GM19467 (cell line): ENCODE measurements around the gene ZNF254.
A peak's percentile ranks its signal among the peaks of the same experiment; 100 is the strongest.
"Not testable (repeated sequence)": the region's sequence is repeated elsewhere in the genome, so short reads cannot be mapped to it uniquely, and the experiment has no call there.

Experiments
- ATAC-seq: cut with Tn5 transposase; IDR thresholded peaks from one replicate; pipeline ENCODE4 v1.9.1; 2021; ENCODE audit warnings: mild to moderate bottlenecking, moderate library complexity; ENCODE audit not compliant: unreplicated experiment

Gene ZNF254

GRCh38 chr19:24086974-24087595 is at the start of gene ZNF254:
ZNF254 (plus strand) TSS chr19:24087187; CDS start chr19:24087308, 121 bp downstream.
- ATAC-seq = peak; percentile 99

- ATAC-seq = no peak
Measured at GRCh38 chr19:24040621-24041020, 46.4 kb upstream of the ZNF254 start.

- not testable (repeated sequence) for ATAC-seq
Measured at GRCh38 chr19:24041326-24041725, 45.7 kb upstream of the ZNF254 start.

DNA sequence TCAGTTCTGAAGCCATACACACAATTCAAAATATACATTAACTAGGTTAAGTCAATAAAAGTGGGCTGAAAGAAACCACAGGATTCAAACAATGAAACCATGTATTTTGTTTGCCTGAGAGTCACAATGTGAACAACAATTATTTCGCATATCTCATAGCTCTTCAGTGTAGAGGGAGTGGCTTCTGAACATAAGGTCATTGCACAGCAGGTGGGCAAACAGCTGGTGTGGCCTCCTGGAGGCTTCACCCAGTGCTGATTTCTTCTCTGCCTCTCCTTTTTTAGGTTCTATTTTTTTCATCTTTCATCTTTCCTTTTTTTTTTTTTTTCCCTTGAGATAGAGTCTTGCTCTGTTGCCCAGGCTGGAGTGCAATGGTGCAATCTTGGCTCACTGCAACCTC is 40.4 kb upstream of the ZNF254 start:
- ATAC-seq = no peak

GRCh38 chr19:24048261-24048660 is 38.7 kb upstream of the ZNF254 start:
- ATAC-seq = no peak

DNA sequence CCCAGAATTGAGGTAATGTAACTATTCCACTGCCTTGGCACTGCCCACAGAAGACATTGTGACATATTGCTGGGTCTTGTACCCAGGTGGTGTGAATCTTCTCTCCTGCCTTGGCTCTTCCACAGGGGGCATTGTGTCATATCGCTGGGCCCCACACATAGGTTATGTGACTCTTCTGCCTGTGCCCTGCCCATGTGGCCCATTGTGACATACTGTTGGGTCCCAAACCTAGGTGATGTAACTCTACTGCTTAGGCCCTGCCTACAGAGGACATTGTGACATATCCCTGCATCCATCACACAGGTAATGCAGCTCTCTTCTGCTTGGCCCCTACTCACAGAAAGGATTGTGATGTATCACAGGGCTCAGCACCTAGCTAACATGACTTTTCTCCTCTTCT is 37.5 kb upstream of the ZNF254 start:
- ATAC-seq = no peak

GRCh38 chr19:24051516-24051915 is 35.5 kb upstream of the ZNF254 start:
- ATAC-seq = no peak

DNA sequence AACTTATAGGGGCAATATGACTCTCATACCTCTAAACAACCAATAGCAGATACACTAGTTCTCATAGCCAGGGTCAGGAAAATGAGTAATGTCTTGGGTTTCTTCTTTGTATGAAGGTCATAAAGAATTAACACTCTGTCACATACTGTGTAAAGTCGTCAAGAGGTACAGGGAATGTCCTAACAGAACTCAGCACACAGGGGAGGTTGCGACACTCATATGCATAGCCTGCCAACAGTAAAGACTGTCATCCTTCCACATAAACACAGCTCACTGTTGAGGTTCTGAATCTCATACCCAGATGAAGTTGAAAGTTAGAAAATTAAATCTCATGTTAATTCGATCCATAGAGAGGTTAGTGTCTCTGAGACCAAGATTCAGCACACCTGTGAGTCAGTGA is 34.2 kb upstream of the ZNF254 start:
- no peak for ATAC-seq

GRCh38 chr19:24053601-24054000 is 33.4 kb upstream of the ZNF254 start:
- ATAC-seq = no peak

DNA sequence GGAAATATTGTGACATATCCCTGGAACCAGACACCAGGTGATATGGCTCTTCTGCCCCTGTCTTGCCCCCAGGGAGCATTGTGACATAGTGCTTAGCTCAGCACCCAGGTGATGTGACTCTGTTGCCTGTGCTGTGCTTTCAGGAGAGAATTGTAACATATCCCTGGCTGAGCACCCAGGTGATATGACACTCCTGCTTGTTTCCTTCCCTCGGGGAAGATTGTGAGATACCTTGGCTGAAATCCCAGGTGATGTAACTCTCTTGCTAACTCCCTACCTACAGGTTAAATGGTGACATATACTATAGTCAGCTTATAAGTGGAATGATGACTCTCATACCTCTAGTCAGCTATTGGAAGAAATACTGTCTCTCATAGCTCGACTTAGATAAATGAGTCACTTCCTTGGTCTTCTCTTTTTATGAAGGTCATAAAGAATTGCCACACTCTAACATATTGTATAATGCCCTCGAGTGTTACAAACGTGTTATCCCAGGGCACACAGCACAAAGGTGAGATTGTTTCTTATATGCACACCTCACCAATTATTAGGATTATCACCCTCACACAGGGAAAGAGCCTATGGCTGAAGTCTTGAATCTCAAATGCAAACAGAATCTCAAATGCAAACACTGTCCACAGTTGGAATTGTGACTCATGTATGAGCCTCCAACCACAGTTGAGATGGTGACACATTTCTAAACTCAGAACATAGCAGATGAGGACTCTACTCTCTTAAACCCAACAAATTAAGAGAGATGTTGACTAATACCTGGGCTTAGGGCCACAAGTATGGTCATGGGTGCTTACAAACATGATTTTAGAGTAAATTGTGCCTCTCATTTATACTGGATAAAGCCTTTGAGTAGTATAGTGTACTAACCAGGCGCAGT is 32.7 kb upstream of the ZNF254 start:
- ATAC-seq = no peak

GRCh38 chr19:24055548-24055947 is 31.4 kb upstream of the ZNF254 start:
- ATAC-seq = no peak

GRCh38 chr19:24057144-24057543 is 29.8 kb upstream of the ZNF254 start:
- no peak for ATAC-seq

GRCh38 chr19:24059563-24060295 is 27.3 kb upstream of the ZNF254 start:
- ATAC-seq = no peak

- no peak for ATAC-seq
Measured at GRCh38 chr19:24060687-24061356, 26.2 kb upstream of the ZNF254 start.

DNA sequence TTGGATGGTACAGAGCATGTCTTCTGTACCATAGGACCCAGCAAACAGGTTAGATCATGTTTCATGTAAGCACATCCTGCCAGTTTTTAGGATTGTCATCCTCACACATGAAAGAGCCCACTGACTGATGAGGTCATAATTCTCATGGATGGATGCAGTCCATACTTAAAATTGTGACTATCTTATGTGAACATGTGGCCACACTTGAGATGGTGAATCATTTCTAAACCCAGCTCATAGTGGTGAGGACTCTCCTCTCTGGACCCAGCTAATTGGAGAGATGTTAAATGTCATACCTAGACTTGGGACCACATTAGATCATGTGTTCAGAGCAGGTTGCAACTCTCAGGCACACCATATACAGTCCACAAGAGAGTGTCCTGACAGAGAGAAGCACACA is 24.8 kb upstream of the ZNF254 start:
- no peak for ATAC-seq

DNA sequence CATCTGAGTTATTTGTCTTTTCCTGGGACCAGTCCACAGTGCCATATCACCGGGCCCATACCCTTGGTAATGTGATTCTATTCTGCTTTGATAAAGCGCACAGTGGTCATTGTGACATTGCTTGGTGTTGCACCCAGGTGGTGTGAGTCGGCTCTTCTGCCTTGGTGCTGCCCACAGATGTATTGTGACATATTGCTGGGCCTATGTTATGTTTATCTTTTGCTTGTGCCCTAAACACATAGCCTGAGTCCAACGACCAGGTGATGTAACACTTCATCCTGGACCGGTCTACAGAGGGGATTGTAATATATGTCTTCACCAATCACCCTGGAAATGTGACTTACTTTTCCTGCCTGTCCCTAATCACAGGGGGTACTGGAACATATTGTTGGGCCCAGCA is 23.7 kb upstream of the ZNF254 start:
- ATAC-seq = no peak

DNA sequence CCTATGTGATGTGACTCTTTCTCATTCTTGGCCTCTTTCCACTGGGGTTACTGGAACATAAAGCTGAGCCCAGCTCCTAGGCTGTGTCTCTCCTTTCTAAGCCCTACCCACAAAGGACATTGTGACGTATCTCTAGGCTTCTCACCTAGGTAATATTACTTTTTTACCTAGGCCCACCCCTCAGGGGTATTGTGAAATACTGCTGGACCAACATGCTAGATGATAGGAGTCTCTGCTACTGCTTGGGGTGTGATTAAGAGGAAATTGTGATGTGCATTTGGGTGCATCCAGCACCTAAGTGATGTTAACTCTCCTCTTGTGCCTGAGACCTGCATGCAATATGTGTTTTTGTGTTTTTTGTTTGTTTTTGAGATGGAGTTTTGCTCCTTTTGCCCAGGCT is 22.8 kb upstream of the ZNF254 start:
- no peak for ATAC-seq

DNA sequence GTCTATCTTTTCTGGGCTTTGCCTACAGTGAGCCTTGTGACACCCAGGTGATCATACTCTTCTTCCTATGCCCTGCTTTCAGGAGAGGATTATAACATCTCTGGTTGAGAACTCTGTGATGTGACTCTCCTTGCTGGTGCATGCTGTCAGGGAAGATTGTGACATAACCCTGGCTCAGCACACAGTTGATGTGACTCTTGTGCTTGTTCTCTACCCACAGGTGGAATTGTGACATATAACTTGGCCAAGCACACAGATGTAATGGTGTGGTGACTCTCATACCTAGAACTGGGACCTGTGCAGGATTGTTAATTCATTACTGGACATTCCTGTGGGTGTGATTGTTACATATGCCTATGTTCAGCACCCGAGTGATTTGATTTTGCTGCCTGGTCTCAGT is 21.7 kb upstream of the ZNF254 start:
- ATAC-seq = no peak

DNA sequence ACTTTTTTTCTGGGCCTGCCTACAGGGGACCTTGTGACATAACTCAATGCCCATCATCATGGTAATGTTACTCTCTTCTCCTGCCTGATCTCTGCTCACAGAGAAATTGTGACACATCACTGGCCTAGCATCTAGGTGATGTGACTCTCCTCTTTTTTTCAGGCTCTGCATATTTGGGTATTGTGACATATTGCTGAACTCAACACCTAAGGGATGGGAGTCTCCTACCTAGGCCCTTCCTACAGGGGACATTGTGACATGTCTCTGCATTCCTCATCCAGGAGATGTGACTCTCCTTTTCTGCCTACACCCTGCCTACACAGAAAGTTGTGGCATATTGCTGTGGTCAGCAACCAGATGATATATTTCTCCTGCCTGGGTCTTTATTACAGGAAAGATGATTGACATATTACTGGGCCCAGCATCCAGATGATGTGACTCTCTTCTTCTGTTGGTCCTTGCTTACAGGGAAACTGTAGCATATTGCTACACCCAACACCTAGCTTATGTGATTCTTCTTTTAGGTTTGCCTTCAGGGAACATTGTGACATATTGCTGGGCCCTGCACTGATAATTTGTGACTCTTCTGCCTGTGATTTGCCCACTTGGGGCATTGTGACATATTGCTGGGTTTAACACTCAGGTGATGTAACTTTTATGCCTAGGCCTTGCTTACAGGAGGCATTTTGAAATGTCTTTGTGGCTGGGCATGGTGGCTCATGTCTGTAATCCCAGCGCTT is 21.0 kb upstream of the ZNF254 start:
- no peak for ATAC-seq

GRCh38 chr19:24069905-24070657 is 16.9 kb upstream of the ZNF254 start:
- no peak for ATAC-seq
